AG10803 (cell line): ENCODE results near the gene STAT1.

ENCODE experiments used
- DNase-seq: peaks from one replicate; pipeline ENCODE4 v3.0.0; 2010; ENCODE audit warnings: low read depth
- H3K4me3 ChIP-seq: 2 replicates; pipeline ENCODE4 v1.5.1; 2011; ENCODE audit warnings: mild to moderate bottlenecking, low read length, control low read depth
- TF ChIP-seq, protein P1 (sequence below): conservative IDR thresholded peaks from 2 replicates; pipeline ENCODE4 v1.5.1; 2011; ENCODE audit warnings: mild to moderate bottlenecking, low read length, control low read depth, inconsistent platforms

STAT1 gene

DNA sequence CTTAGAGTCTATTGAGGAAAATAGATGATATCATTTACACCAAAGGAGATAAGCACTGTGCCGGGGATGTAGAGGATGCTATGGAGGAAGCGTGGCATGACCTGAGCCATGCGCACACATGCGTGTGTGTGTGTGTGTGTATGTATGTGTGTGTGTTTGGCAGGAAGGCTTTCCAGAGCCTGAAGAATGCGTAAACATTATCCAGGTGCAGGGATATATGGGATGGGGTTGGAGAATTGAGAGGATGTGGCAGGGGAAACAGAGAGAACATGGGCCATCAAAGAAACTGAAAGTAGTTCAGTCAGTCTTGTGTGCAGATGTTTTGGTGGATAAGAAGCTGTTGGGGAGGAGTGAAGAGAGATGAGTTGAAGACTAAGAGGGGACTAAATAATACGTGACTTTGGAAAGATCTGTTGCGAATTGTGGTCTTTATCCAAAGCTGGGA lies 9.3 kb upstream of the STAT1 start:
- TF ChIP-seq, protein P1, sequence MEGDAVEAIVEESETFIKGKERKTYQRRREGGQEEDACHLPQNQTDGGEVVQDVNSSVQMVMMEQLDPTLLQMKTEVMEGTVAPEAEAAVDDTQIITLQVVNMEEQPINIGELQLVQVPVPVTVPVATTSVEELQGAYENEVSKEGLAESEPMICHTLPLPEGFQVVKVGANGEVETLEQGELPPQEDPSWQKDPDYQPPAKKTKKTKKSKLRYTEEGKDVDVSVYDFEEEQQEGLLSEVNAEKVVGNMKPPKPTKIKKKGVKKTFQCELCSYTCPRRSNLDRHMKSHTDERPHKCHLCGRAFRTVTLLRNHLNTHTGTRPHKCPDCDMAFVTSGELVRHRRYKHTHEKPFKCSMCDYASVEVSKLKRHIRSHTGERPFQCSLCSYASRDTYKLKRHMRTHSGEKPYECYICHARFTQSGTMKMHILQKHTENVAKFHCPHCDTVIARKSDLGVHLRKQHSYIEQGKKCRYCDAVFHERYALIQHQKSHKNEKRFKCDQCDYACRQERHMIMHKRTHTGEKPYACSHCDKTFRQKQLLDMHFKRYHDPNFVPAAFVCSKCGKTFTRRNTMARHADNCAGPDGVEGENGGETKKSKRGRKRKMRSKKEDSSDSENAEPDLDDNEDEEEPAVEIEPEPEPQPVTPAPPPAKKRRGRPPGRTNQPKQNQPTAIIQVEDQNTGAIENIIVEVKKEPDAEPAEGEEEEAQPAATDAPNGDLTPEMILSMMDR, result no peak
- no peak for DNase-seq
- no peak overlapping the region for H3K4me3 ChIP-seq

DNA sequence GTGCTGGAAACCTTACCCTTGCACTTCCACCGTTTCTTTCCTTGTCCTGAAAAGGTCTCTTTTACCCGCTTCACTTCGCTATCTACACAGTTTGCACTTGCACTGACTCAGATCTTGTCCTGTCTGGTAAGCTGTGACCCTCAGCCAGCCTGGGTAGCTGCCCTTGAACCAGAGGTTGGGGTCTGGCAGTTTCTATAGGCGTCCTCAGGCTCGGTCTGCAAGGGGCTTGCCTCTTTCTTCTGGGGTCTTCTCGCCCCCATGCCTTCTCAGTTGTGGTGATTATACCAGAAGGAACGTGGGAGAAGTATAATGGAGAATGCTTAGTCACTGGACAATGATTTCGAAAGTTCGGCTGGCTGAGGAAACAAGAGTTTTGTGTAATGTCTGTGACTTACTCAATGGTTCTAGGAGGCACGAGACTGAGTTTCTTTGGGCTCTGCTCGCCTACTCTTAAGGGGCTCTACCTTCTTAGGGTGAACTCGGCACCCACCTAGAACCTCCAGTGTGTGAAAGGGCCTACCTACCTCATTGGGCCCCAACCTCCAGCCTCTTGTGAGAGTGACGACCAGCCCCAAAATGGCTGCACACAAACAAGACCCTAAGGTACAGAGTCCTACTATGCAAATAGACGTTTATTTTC lies 6.9 kb upstream of the STAT1 start:
- peak; percentile 93 for DNase-seq
- TF ChIP-seq, protein P1, result no peak
- H3K4me3 ChIP-seq, result peak overlapping the region; percentile 93

DNA sequence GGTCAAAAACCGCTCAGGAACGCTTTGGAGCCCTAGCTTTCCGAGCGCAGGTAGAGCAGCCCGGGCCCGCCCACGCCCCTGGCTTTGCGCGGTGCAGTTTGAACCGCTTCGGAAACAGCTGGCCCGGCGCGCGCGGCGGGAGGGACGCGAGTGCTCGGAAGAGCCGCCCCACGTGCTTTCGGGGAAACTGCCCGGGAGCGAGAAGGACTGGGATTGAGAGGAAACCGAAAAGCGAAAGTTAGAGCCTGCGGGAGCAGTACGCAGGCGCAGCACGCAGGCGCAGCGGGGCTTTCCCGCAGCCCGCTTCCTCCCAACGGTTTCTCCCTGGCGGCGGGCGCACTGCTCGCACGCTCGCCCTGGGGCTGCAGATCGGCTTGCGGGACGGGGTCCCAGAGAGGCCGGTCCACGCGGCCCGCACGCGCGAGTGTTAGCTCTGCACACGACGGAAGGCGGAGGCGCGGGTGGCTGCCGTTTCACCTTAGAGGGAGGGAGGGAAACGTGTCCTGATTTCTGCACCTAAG lies 6.3 kb upstream of the STAT1 start:
- TF ChIP-seq, protein P1, result 0 out of 2 replicates have a peak, but pooled peaks have one; percentile 1

GRCh38 chr2:191019376-191019775 lies 5.4 kb upstream of the STAT1 start:
- DNase-seq, result no peak
- TF ChIP-seq, protein P1, result no peak
- H3K4me3 ChIP-seq, result no peak overlapping the region

More for the DNA sequence above, 6.3 kb upstream of the STAT1 start:
- peak; percentile 96 for DNase-seq
- H3K4me3 ChIP-seq, result peak overlapping the region; percentile 93

- no peak overlapping the region for H3K4me3 ChIP-seq
- TF ChIP-seq, protein P1, result no peak
- no peak for DNase-seq
Measured at GRCh38 chr2:191018643-191019119, 4.7 kb upstream of the STAT1 start.

DNA sequence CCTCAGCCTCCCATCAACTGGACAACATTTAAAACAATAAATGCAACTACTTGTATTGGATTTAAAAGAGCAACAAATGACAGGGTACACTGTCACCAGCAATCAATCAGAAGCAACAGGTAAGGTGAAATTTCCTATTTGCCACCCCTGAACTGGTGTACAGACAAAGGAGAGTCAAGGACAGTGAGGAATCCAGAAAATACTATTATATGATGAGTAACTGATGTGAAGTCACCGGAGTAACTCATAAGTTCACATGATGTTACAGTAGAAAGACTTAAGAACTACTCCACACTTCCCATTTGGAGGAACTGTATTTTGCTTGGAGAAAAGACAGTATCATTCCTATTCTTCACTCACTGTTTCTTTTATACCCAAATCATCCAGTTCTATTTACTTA lies 4.1 kb upstream of the STAT1 start:
- TF ChIP-seq, protein P1, result no peak
- H3K4me3 ChIP-seq, result no peak overlapping the region
- no peak for DNase-seq

DNA sequence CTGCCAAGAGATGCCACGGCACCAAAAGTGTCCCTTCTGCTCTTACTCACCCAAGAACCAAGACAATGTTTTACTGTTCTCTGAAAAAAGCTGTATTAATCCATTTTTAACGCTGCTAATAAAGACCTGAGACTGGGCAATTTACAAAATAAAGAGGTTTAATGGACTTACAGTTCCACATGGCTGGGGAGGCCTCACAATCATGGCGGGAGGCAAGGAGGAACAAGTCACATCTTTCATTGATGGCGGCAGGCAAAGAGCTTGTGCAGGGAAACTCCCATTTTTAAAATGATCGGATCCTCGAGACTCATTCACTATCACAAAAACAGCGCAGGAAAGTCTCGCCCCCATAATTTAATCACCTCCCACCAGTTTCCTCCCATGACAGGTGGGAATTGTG lies 1.9 kb upstream of the STAT1 start:
- TF ChIP-seq, protein P1, result no peak
- DNase-seq, result no peak
- no peak overlapping the region for H3K4me3 ChIP-seq
